H1 (cell line): ENCODE data around the gene MCF2L.

Experiments
- CBX8 ChIP-seq: fragments of 300-800, 300-1000 bp; sonication (generic); IDR thresholded peaks from 2 replicates; pipeline ENCODE4 v1.7.1; 2016; ENCODE audit warnings: low read depth, low read length, borderline replicate concordance
- CHD1 ChIP-seq: IDR thresholded peaks from 2 replicates; pipeline ENCODE4 v1.6.1; 2012; ENCODE audit warnings: low read depth, low read length, improper control_type of control experiment
- CHD2 ChIP-seq: IDR thresholded peaks from 2 replicates; pipeline ENCODE4 v1.6.1; 2012; ENCODE audit warnings: low read length, improper control_type of control experiment
- CREB1 ChIP-seq: IDR thresholded peaks from 2 replicates; pipeline ENCODE4 v1.6.1; 2012; ENCODE audit warnings: inconsistent platforms
- CTCF ChIP-seq, 3 experiments: IDR thresholded peaks; 1 replicate in 2 of 3; 2 replicates in 1 of 3; pipeline versions ENCODE4 v1.5.1 to v1.6.1; 2011; ENCODE audit warnings: low read length in 3 of 3, mild to moderate bottlenecking in 3 of 3, inconsistent platforms in 2 of 3, low read depth in 1 of 3, moderate library complexity in 1 of 3; ENCODE audit not compliant: insufficient read depth in 1 of 3; ENCODE audit errors: control extremely low read depth in 1 of 3
- EZH2 ChIP-seq: fragments of 200-600 bp; sonication (generic); IDR thresholded peaks from 2 replicates; pipeline ENCODE4 v1.7.1; 2012; ENCODE audit warnings: low read depth, mild to moderate bottlenecking, moderate library complexity, low read length, inconsistent platforms; ENCODE audit not compliant: severe bottlenecking
- GABPA ChIP-seq: IDR thresholded peaks from 2 replicates; pipeline ENCODE4 v1.6.1; 2011; ENCODE audit warnings: mild to moderate bottlenecking, low read length, moderate library complexity, borderline replicate concordance; ENCODE audit not compliant: insufficient read depth
- JUN ChIP-seq: IDR thresholded peaks from 2 replicates; pipeline ENCODE4 v1.6.1; 2011; ENCODE audit warnings: low read depth, mild to moderate bottlenecking, improper control_type of control experiment, low read length
- NRF1 ChIP-seq: IDR thresholded peaks from 2 replicates; pipeline ENCODE4 v1.6.1; 2011; ENCODE audit warnings: mild to moderate bottlenecking, low read depth, low read length, improper control_type of control experiment
- POLR2A ChIP-seq, 2 experiments: IDR thresholded peaks; 1 replicate in 1 of 2; 2 replicates in 1 of 2; pipeline ENCODE4 v1.6.1; 2011; ENCODE audit warnings: low read depth in 2 of 2, low read length in 2 of 2, mild to moderate bottlenecking in 2 of 2; ENCODE audit errors: control extremely low read depth in 1 of 2
- POLR2AphosphoS5 ChIP-seq: IDR thresholded peaks from 2 replicates; pipeline ENCODE4 v1.6.1; 2011; ENCODE audit warnings: low read depth, low read length
- SAP30 ChIP-seq: fragments of 300-600 bp; sonication (generic); IDR thresholded peaks from 2 replicates; pipeline ENCODE4 v1.7.1; 2012; ENCODE audit warnings: low read length, moderate library complexity, mild to moderate bottlenecking, inconsistent platforms; ENCODE audit not compliant: insufficient read depth, insufficient replicate concordance
- SP2 ChIP-seq: IDR thresholded peaks from 2 replicates; pipeline ENCODE4 v1.6.1; 2012; ENCODE audit warnings: mild to moderate bottlenecking, low read length, inconsistent platforms
- YY1 ChIP-seq: IDR thresholded peaks from 2 replicates; pipeline ENCODE4 v1.6.1; 2011; ENCODE audit warnings: low read depth, mild to moderate bottlenecking, low read length

DNA sequence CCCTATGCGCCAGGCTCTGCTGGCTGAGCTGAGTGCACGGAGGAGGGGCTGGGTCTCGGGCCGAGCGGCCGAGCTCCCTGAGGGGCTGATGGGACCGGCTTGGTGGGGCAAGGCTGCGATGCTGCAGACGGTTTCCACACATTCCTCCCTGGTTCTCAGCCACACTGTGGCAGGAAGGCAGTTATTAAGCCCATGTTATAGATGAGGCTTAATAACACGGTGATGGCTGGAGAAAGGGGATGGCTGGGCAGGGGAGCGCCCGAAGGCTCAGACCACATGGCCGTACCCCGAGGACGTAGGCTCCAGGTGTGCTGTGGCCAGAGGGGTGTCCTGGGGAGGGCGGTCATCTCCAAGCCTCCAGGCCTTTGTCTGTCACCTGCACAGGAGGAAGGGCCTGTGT, 58.6 kb downstream of the MCF2L start:
- TF ChIP-seq JUN (no peak), CHD1 (no peak), GABPA (no peak), SP2 (no peak), CTCF (IDR thresholded peaks at IDR 0.05; ENCODE audit: control extremely low read depth in 1 of 3, insufficient read depth in 1 of 3, low read depth in 1 of 3, low read length in 3 of 3) (no peak), YY1 (no peak), POLR2A (IDR thresholded peaks at IDR 0.05; ENCODE audit: control extremely low read depth in 1 of 2, low read depth in 2 of 2, low read length in 2 of 2) (no peak), CREB1 (no peak), EZH2 (no peak), NRF1 (no peak), POLR2AphosphoS5 (no peak), CBX8 (no peak), CHD2 (no peak), SAP30 (no peak)
